Testis (tissue), 3 donors: ENCODE data around the gene GNAS-AS1. TPM values are rescaled to one million over a fixed set of nuclear protein-coding genes. Genes with fewer than 3 reads are reported as not detected.

Experiments used
- DNase-seq: peaks from one replicate; pipeline ENCODE4 v3.0.0-alpha.2; 2019
- H3K27ac ChIP-seq, 2 donors: fragments of 200-600 bp; sonication (generic); one replicate each; pipeline ENCODE4 v1.5.1; 2019
- H3K27me3 ChIP-seq: fragments of 200-600 bp; sonication (generic); one replicate; pipeline ENCODE4 v1.5.1; 2019
- H3K36me3 ChIP-seq: fragments of 200-600 bp; sonication (generic); one replicate; pipeline ENCODE4 v1.5.1; 2017; ENCODE audit warnings: low read depth; ENCODE audit errors: missing control alignments
- H3K4me1 ChIP-seq: fragments of 200-600 bp; sonication (generic); one replicate; pipeline ENCODE4 v1.5.1; 2019
- H3K4me3 ChIP-seq, 2 donors: fragments of 200-600 bp; sonication (generic); one replicate each; pipeline ENCODE4 v1.5.1; 2017 to 2019
- H3K9me3 ChIP-seq: fragments of 200-600 bp; sonication (generic); one replicate; pipeline ENCODE4 v1.5.1; 2017
- CTCF ChIP-seq, 3 experiments: fragments of 450-650 bp in 2 of 3; fragments of 200-600 bp in 1 of 3; sonication (generic) in 1 of 3; IDR thresholded peaks; one replicate each; pipeline ENCODE4 v1.5.1; 2016 to 2019; ENCODE audit warnings: antibody characterized with exemption in 3 of 3, mild to moderate bottlenecking in 2 of 3, moderate library complexity in 1 of 3
- POLR2A ChIP-seq: fragments of 450-650 bp; IDR thresholded peaks from one replicate; pipeline ENCODE4 v1.6.1; 2017; ENCODE audit warnings: antibody characterized with exemption, mild to moderate bottlenecking, moderate library complexity
- WGBS, 2 donors: methylation state at CpG; one replicate each; pipeline ENCODE4 v1.1.5; 2018; 5-methylcytosine and 5-hydroxymethylcytosine counted together
- intact Hi-C: fragments of 100-400 bp; cut with DNase I; formaldehyde crosslinking; loops from one replicate; pipeline ENCODE4 v1.15.1; 2023; ENCODE audit warnings: low total_unique reads
- polyA plus RNA-seq: library from polyadenylated mRNA; stranded (reverse); fragments of 350-450 nt; fragmentation: Illumina TruSeq; extraction: RNeasy Lipid Tissue Mini Kit (QIAGEN cat#74804); gene quantifications from one replicate; pipeline ENCODE4 v1.2.3, GENCODE V29; 2014; ENCODE audit warnings: low read depth, low replicate concordance; ENCODE audit not compliant: insufficient read depth
- total RNA-seq, 2 donors: library from RNA; depleted of rRNA; stranded (reverse); fragments of >200 nt; gene quantifications; one replicate each; pipeline ENCODE4 v1.2.3, GENCODE V29; 2016

Gene GNAS-AS1
- total and polyA plus RNA-seq, 3 donors from 2014 or later, result 1.1 to 4.4 (median 3.5) TPM

GRCh38 chr20:58808271-58809046, 42.2 kb downstream of the GNAS-AS1 start:
- H3K27me3 ChIP-seq, result no peaks in the 10 kb centered on the region
- intact Hi-C loops, result no loop called here
- no peaks in the 10 kb centered on the region for H3K9me3 ChIP-seq
- H3K36me3 ChIP-seq, result no peaks in the 10 kb centered on the region
- no peak for TF ChIP-seq CTCF (IDR thresholded peaks at IDR 0.05)
- TF ChIP-seq POLR2A, result no peak
- H3K4me3 ChIP-seq, result no peak overlapping the region
- no peak for DNase-seq
- WGBS, 2 donors, result 76 to 85% methylated on average over 17 of the region's 17 CpGs
- H3K27ac ChIP-seq, result no peak overlapping the region
- no peaks in the 10 kb centered on the region for H3K4me1 ChIP-seq

GRCh38 chr20:58807801-58808200, 42.9 kb downstream of the GNAS-AS1 start:
- H3K27me3 ChIP-seq, result no peaks in the 10 kb centered on the region
- intact Hi-C loops, result no loop called here
- 87 to 94% methylated on average over 11 of the region's 11 CpGs for WGBS, 2 donors
- no peak overlapping the region for H3K27ac ChIP-seq
- H3K9me3 ChIP-seq, result no peaks in the 10 kb centered on the region
- no peaks in the 10 kb centered on the region for H3K4me1 ChIP-seq
- H3K4me3 ChIP-seq, result no peak overlapping the region
- H3K36me3 ChIP-seq, result no peaks in the 10 kb centered on the region
- no peak for DNase-seq
- TF ChIP-seq CTCF (IDR thresholded peaks at IDR 0.05) (no peak), POLR2A (no peak)

GRCh38 chr20:58803533-58803932, 47.2 kb downstream of the GNAS-AS1 start:
- intact Hi-C loops, result no loop called here
- H3K9me3 ChIP-seq, result no peaks in the 10 kb centered on the region
- WGBS, 2 donors, result 43 to 80% methylated on average over 7 to 18 of the region's 18 CpGs

GRCh38 chr20:58802061-58802460, 48.6 kb downstream of the GNAS-AS1 start:
- H3K36me3 ChIP-seq, result no peaks in the 10 kb centered on the region
- WGBS, 2 donors, result 90 to 92% methylated on average over 11 of the region's 11 CpGs
- TF ChIP-seq POLR2A (no peak), CTCF (IDR thresholded peaks at IDR 0.05) (no peak)
- H3K27me3 ChIP-seq, result no peaks in the 10 kb centered on the region
- H3K4me3 ChIP-seq, result no peak overlapping the region
- intact Hi-C loops, result no loop called here
- DNase-seq, result no peak
- no peak overlapping the region for H3K27ac ChIP-seq
- no peaks in the 10 kb centered on the region for H3K9me3 ChIP-seq
- no peaks in the 10 kb centered on the region for H3K4me1 ChIP-seq

More at GRCh38 chr20:58803533-58803932, 47.2 kb downstream of the GNAS-AS1 start:
- H3K4me3 ChIP-seq, result no peak overlapping the region
- TF ChIP-seq CTCF (IDR thresholded peaks at IDR 0.05) (no peak), POLR2A (no peak)
- DNase-seq, result no peak
- no peak overlapping the region for H3K27ac ChIP-seq
- H3K4me1 ChIP-seq, result no peaks in the 10 kb centered on the region
- H3K36me3 ChIP-seq, result no peaks in the 10 kb centered on the region
- H3K27me3 ChIP-seq, result no peaks in the 10 kb centered on the region
